ENCODE results near the gene GIPC1.

GIPC1 gene

GRCh38 chr19:14434543-14435319 lies 61.2 kb downstream of the GIPC1 start:
- intact Hi-C loops (cut with micrococcal nuclease): loop anchor here (5.0 kb wide), 1 partner anchor 38 kb away; no protein-coding TSS in a partner anchor

GRCh38 chr19:14433554-14434501 lies 62.1 kb downstream of the GIPC1 start:
- Mint-ChIP-seq H3K4me1 (ENCODE audit: low read depth) (peaks cover 46% of the 10 kb centered on the region), H3K27me3 (peaks cover 25% of the 10 kb centered on the region), H3K27ac (peak overlapping the region; percentile 28), H3K36me3 (ENCODE audit: low read depth) (peaks cover 22% of the 10 kb centered on the region), H3K9me3 (no peaks in the 10 kb centered on the region), H3K4me3 (peak overlapping the region; percentile 75)
- intact Hi-C loops (cut with micrococcal nuclease): loop anchor here (2.0 to 5.0 kb wide), 2 partner anchors 38 to 47 kb away; no protein-coding TSS in a partner anchor

More at GRCh38 chr19:14434543-14435319, 61.2 kb downstream of the GIPC1 start:
- peak overlapping the region; percentile 75 for H3K4me3 Mint-ChIP-seq
- H3K4me1 Mint-ChIP-seq (ENCODE audit: low read depth): peaks cover 55% of the 10 kb centered on the region
- H3K27me3 Mint-ChIP-seq: peaks cover 23% of the 10 kb centered on the region
- peak overlapping the region; percentile 28 for H3K27ac Mint-ChIP-seq
- no peaks in the 10 kb centered on the region for H3K9me3 Mint-ChIP-seq
- peaks cover 22% of the 10 kb centered on the region for H3K36me3 Mint-ChIP-seq (ENCODE audit: low read depth)

- Mint-ChIP-seq H3K4me1 (ENCODE audit: low read depth) (peaks cover 39% of the 10 kb centered on the region), H3K36me3 (ENCODE audit: low read depth) (peaks cover 22% of the 10 kb centered on the region), H3K27me3 (peaks cover 25% of the 10 kb centered on the region), H3K27ac (peak within 1 kb of the TSS; percentile 28), H3K4me3 (peak within 1 kb of the TSS; percentile 75), H3K9me3 (no peaks in the 10 kb centered on the region)
- intact Hi-C loops (cut with micrococcal nuclease): loop anchor here (2.0 to 5.0 kb wide), 2 partner anchors 39 to 48 kb away; no protein-coding TSS in a partner anchor
These were observed 63.0 kb downstream of the GIPC1 start, which contains the start of gene PKN1 for GRCh38 chr19:14432791-14433553. TSS of gene PKN1 (plus strand) at chr19:14433306. CDS start at chr19:14433522, 216 bp downstream.

- Mint-ChIP-seq H3K4me3 (no peak overlapping the region), H3K9me3 (no peaks in the 10 kb centered on the region), H3K36me3 (ENCODE audit: low read depth) (peaks cover 6% of the 10 kb centered on the region), H3K4me1 (ENCODE audit: low read depth) (peaks cover 32% of the 10 kb centered on the region), H3K27me3 (peaks cover 28% of the 10 kb centered on the region), H3K27ac (no peak overlapping the region)
- intact Hi-C loops (cut with micrococcal nuclease): loop anchor here (5.0 kb wide), 1 partner anchor 42 kb away; no protein-coding TSS in a partner anchor
These were observed 65.2 kb downstream of the GIPC1 start for GRCh38 chr19:14430712-14431111.

- Mint-ChIP-seq H3K27me3 (peaks cover 28% of the 10 kb centered on the region), H3K4me3 (no peak overlapping the region), H3K27ac (no peak overlapping the region), H3K4me1 (ENCODE audit: low read depth) (peaks cover 16% of the 10 kb centered on the region), H3K9me3 (no peaks in the 10 kb centered on the region), H3K36me3 (ENCODE audit: low read depth) (no peaks in the 10 kb centered on the region)
- intact Hi-C loops (cut with micrococcal nuclease): no loop called here
These were observed 67.0 kb downstream of the GIPC1 start for GRCh38 chr19:14428882-14429416.

All from dendritic cell treated with granulocyte-macrophage colony-stimulating factor and Interleukin-4, amounts not matched to agents 40 ng/mL and 50 ng/mL, for 4 days (primary cell).